Inflammatory macrophage treated with lipopolysaccharide for 1 hour (primary cell): ENCODE data around the gene RMI1.

Source experiments
- DNase-seq, 2 donors: peaks; one replicate each; pipeline ENCODE4 v3.0.0-alpha.2; 2020 to 2022

RMI1 gene

GRCh38 chr9:83969602-83970001 is 11.0 kb upstream of the RMI1 start:
- DNase-seq: no peak

- DNase-seq: no peak
Measured at GRCh38 chr9:83971485-83971884, 9.1 kb upstream of the RMI1 start.

GRCh38 chr9:83972286-83972685 is 8.3 kb upstream of the RMI1 start:
- no peak for DNase-seq

- DNase-seq: no peak
Measured at GRCh38 chr9:83975300-83975699, 5.3 kb upstream of the RMI1 start.

- DNase-seq: no peak
Measured at GRCh38 chr9:83976372-83976771, 4.2 kb upstream of the RMI1 start.

- DNase-seq: no peak
Measured at GRCh38 chr9:83977196-83977595, 3.4 kb upstream of the RMI1 start.

- DNase-seq: peak; percentile 77 to 81
Measured at GRCh38 chr9:83978992-83979811, 1.4 kb upstream of the RMI1 start.

- peak; percentile 96 to 99 for DNase-seq
Measured at GRCh38 chr9:83979812-83980394, 702 bp upstream of the RMI1 start, which contains the start of gene HNRNPK. Gene HNRNPK, minus strand, starts transcription at chr9:83980215. Its CDS starts 1,963 bp downstream, at chr9:83978252.

- DNase-seq: peak; percentile 62 to 80
Measured at GRCh38 chr9:83981126-83981871, 694 bp downstream of the RMI1 start.

- DNase-seq: no peak
Measured at GRCh38 chr9:83986195-83986594, 5.6 kb downstream of the RMI1 start.

- DNase-seq: no peak
Measured at GRCh38 chr9:83986765-83987401, 6.3 kb downstream of the RMI1 start.

GRCh38 chr9:83987402-83987791 is 6.8 kb downstream of the RMI1 start:
- no peak for DNase-seq

- no peak for DNase-seq
Measured at GRCh38 chr9:83988411-83988810, 7.8 kb downstream of the RMI1 start.

- no peak for DNase-seq
Measured at GRCh38 chr9:83991355-83991754, 10.8 kb downstream of the RMI1 start.

- DNase-seq: no peak
Measured at GRCh38 chr9:83992407-83992806, 11.8 kb downstream of the RMI1 start.

- no peak for DNase-seq
Measured at GRCh38 chr9:83992901-83993300, 12.3 kb downstream of the RMI1 start.

GRCh38 chr9:83996126-83996525 is 15.5 kb downstream of the RMI1 start:
- DNase-seq: no peak

- DNase-seq: no peak
Measured at GRCh38 chr9:83999141-83999918, 18.7 kb downstream of the RMI1 start.

- no peak for DNase-seq
Measured at GRCh38 chr9:84000186-84000585, 19.6 kb downstream of the RMI1 start.

- DNase-seq: peak; percentile 36 to 38
Measured at GRCh38 chr9:84001621-84002020, 21.0 kb downstream of the RMI1 start.

GRCh38 chr9:84002344-84002743 is 21.7 kb downstream of the RMI1 start:
- DNase-seq: no peak

- DNase-seq: no peak
Measured at GRCh38 chr9:84003246-84003645, 22.6 kb downstream of the RMI1 start.
